NCI-H226 (cell line): ENCODE measurements around the gene LPO.

ENCODE experiments used
- DNase-seq: peaks from one replicate; pipeline ENCODE4 v3.0.0-alpha.2; 2015

The LPO gene

DNA sequence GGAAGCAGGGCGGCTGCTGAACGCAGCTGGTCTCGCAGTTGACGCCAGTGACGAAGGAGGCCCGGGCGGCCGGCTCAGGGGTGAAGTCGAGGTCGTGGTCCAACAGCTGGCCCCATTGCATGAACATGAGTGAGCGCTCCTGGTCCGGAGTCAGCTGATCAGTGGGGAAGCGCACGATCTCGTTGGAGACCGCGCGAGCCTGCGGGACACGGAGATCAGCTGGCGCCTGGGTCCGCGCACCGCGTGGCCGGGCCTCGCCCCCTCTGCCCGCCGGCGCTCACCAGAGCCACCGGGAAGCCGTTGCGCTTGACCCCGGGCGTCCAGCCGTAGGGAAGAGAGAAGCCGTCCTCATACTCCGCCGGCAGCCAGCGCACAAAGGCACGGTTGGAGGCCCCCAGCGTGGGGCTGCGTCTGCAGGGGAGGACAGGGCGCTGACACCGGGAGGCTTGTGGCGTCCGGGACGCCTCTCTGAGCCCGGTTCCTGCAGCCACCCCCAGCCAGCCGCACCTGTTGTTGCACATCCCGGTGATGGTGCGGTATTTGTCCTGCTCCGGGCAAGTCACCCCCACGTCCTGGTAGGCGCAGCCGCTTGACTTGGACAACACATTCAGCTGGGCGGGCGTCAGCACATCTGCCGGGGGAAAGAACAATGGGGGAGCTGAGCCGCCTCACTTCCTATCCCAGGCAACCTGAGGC, 40.8 kb downstream of the LPO start:
- DNase-seq, result no peak

DNA sequence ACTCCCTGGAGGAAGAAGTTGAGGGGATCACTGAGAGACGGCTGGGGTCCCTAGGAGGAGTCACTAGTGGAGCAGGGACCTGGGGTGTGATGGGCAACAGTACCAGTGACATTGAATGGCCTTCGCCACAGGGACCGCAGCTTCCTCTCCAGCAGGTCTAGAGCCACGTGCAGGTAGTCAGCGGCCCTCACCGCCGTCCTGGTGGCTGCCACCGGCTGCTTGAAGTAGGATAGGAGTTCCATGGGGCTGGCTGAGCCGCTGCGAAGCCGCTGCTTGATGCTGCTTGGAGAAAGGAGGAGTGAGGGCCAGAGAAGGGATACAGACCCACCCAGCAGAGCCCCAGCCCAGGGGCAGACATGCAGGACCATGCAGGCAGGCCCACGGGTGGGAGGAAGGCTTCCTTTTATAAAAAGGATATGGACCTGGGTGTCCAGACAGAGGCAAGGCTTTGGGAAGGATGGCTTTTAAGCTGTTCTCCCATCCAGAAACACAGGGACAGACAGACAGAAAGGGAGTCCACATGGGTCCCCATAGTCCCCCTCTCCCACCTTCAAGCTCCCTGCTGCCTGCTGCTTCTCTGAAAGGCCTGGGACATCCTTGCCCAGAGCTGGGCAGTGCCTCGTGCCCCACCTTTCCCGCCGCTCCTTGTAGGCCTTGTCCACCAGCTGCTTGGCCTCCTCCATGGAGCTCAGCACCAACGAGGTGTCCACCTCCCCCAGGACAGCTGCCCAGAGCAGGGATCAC, 41.5 kb downstream of the LPO start:
- DNase-seq, result no peak

DNA sequence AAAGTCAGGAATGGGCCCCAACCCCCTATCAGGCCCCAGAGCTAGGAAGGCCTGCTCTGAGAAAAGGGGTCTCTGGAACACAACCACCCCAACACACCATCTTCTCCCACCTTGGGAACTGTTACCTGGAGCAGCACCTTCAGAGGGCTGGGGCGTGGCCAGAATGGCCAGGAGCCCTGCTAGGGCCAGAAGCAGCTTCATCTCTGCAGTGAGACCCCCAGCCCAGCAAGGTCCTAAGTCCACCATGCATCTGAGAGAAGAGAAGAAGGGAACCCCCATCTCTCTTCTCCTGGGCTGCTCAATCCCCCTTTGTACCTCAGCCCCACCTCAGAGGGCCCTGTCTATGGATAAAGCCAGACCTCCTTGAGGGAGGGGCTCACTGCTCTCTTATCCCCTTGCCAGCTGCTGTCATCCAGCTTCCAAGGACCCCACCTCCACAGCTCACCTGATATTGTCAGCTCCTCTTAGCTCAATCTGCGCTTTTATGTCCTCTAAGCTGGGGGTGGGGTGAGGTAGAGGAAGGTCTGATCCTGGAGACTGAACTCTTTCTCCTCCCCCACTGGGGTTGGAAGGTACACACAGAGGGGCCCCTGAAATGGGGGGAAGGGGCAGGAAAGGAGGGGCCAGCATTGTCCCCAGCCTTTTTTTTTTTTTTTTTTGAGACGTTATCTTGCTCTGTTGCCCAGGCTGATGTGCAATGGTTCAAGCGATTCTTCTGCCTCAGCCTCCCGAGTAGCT, 42.3 kb downstream of the LPO start, which contains the start of gene MPO:
MPO (minus strand) TSS at position 456 of the 738 bp plus-strand sequence; CDS start at position 279, 177 bp downstream.
- no peak for DNase-seq

DNA sequence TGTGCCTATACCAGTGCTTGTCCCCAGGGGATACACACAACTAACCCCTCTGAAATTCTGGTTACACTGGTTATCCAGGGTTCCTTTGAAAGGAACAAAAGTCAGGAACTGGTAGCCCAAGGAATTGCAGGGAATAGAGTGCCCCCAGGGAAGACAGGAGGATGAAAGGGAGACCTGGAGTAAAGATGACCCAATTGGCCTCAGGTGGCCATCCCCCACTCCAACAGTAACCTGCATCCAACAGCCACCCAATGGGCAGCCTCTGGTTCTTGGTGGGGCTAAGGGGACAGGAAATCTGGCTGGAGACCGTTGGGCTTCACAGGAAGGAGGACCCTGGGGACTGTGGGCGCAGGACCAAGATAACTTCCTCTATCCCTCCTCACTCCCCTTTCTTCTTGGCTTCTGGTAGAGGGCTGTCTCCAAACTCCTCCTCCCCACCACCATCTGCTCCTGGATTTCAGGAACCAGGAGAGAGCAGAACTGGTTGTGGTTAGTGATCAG, 43.2 kb downstream of the LPO start:
- DNase-seq, result no peak

DNA sequence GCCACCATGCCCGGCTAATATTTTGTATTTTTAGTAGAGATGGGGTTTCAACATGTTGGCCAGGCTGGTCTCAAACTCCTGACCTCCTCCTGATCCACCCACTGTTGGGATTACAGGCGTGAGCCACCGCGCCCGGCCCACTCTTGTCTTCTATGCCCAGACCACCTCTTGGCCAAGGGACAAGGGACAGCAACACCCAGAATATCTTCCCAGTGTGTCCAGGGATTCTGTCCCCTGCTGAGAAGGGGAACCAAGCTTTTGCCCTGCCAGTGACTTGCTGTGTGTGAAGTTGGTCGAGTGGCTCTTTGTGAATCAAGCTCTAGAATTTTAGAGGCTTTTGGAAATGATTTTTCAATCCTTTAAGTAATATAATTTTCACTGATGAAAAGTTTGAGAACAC, 44.1 kb downstream of the LPO start:
- no peak for DNase-seq

DNA sequence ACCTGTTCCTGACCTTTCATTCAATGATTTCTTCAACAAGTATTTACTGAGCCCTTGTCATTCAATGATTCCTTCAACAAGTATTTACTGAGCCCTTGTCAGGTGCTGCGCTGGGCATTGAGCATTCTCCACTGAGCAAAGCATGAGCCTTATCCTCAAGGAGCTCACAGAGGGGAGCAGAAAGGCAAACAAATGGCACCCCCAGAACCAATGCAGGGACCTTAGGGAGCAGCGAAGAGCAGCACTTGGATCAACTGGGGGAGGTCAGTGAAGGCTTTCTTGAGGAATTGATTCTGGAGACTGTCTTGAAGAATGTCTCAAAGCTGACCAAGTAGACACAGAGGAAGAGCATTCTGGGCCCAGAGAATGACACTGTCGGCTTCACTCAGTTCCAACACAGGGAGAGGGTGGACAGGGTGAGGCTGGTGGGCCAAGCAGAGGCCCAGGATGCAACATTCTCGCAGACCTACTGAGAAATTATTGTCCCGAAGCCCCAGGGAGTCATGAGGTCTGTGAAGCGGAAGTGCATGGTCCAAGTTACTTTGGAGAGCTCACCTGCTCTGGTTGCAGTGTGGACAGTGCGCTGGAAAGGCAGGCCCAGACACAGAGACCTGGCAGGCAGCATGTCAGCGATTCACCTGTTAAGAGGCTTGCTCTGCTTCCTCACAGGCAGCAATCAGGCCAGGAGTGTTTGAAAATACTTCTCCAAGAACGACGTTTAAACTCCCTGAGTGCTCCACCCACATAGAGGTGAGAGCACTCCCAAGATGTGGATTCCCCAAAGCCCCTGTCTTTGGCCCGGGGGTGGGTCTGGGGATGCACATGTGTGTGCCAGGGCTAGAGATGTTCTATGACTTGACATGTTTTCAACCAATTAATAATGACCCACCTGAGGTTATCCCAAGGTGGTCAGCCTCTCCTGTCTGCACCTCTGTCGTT, 45.6 kb downstream of the LPO start:
- DNase-seq, result no peak

DNA sequence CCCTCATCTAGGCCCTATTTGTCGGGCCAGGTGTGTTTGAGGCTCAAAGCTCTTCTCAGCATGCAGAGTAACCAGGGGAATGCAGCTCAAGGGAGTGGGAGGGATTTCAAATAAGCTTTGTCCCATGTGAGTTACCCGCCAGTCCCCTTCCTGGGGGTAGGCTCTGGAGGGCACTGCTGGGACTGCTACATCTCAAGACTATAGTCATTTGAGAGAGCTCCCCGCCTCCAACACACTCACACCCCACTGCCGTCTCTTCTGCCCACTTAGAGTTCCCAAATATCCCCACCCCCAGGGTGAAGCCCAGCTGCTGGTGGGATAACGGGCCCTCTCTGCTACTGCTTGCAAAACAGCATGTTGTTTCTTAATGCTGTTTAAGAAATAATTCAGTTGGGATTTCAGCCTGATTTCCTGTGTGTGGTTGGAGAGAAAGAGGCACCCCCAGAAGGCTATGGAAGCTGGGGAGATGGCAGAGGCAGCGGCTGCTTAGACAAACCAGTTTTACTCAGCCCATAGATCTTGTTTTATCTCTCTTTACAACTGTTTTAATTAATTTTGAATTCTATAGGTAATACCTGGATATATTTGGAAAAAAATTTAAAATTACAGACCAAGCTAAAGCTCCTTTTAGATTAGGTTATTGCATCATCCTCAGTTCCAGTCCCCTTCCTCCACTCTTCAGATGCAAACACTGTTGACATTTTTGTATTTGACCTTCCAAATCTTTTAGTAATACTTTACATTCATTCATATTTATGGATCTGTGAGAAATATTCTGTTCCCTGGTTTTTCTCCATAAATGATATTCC, 46.4 kb downstream of the LPO start:
- DNase-seq, result no peak

DNA sequence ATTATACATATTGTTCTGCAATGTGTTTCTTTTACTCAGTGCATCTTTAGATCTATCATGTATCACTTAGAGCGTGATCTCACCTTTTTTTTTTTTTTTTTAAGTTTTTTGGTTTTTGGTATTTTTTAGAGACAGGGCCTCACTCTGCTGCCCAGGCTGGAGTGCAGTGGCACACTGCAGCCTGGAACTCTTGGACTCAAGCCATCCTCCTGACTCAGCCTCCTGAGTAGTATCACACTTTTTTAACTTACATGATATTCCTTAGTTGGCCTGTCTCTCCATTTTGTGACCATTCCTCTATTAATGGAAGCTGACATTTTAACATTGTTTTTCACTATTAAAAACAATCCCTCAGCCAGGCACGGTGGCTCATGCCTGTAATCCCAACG, 47.0 kb downstream of the LPO start:
- peak; percentile 5 for DNase-seq

DNA sequence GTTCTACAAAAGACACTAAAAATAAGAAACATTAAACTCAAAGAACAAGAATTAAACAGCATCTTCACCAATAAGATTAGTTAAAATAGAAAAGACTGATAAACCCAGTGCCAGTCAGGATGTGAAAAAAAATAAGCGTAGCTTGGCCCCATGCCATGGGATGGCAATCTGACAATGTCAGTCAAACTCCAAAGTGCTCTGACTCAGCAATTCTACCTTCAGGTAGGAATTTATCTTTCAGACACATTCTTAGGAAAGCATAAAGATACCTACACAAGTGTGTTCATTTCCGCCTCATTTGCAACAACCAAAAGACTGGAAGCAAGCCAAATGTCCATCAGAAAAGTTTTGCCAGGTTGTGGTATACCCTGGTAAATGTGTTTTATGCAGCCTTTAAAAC, 51.5 kb downstream of the LPO start:
- DNase-seq, result peak; percentile 39

DNA sequence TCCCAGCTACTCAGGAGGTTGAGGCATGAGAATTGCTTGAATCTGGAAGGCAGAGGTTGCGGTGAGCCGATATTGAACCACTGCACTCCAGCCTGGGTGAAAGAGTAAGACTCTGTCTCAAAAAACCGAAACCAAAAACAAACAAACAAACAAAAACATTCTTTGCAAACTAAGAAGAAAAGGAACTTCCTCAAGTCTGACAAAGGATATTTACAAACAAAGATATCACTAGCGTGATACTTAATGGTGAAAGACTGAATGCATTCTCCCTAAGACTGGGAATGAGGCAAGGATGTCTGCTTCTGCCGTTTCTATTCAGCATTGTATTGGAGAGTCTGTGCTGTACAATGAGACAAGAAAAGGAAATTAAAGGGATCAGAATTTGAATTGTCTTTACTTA, 52.9 kb downstream of the LPO start:
- no peak for DNase-seq

DNA sequence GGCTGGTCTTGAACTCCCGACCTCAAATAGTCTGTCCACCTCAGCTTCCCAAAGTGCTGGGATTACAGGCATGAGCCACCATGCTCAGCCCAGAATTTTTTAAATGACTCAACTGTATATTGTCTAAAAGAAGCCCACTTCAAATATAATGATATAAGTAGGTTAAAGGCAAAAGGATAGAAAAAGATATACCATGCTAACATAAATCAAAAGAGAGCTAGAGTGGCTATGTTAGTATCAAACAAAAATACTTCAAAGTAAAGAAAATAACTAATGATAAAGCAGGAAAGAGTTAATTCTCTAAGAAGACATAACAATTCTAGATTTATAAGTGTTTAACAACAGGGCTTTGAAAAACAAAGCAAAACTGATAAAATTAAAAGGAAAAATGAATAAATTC, 55.6 kb downstream of the LPO start:
- no peak for DNase-seq

DNA sequence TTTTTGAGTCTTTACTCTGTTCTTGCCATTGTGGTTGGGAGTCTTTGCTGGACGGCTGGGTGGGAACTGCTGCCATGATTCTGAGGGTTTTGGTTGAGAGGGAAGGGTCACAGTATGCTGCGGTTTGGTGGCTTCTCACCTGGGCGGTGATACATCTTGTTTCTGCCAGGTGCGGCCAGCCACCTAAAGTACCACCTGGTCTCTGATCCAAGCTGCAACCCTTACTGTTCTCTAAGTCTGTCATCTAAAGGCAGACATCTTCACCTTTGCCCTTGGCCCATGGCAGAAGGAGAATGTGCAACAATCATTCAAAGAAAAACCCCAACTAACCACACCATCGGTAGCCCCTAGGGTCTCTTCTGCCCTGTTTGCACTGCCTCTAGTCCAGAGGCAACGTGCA, 62.0 kb downstream of the LPO start:
- DNase-seq, result no peak

DNA sequence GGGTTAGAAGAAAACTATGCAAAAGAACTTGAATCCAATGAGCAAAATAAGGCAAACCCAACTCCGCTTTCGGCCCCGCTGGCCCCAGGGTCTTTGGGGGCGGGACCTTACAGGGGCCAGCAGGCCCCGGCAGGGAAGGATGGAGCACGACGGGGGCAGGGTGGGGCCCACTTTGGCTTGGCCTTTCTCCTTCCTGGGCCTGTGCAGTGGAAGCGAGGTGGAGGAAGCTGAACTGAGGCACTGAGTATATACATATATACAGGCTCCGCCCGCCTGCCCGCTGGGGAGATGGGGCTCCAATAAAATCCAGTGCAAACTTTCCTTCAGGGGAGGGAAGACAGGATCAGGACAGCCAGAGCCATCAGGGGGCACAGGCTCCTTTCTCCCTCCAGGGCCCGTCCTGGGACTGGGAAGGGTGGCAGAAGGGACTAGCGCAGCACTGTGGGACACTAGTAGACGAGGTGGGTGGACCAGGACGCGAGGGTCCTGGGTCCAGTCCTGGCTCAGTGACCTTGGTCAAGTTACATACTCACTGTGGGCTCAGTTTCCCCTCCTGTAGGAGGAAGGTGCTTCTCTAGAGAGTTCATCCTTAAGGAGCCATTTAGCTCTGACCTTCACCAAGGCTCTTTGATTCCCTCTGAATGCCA, 63.2 kb downstream of the LPO start:
- no peak for DNase-seq

DNA sequence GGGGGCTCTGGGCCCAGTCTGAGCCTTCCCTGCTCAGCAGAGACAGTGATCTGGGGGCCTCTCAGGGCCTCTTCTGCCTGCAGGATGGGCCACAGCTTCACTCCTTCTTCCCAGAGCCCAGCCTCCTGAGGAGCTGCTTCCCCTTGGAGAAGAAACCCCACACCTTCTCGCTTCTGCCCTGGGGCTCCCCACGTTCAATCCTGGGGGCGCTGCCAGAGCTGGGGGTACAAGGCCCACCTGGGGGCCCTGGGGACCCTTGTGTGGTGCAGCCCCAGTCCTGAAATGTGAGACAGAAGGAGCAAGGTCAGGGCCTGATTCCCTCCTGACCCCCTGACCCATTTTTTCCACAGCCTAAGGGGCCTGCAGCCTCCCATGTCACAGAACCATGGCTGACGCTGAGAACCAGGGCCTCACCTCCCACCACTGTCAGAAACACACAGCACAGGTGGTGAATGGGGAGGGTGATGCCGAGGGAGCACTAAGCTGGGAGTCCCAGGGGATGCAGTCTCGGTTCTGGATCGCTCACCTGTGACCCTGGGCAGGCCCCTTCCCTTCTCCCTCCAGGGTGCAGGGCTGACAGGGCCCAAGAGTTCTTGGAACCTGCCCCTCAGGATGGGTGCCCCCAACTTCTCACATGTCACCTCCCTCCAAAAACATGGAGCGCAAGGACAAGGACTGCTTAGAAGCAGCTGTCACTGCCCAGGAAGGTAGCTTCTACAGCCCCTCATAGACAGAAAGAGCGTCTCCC, 64.0 kb downstream of the LPO start:
- DNase-seq, result no peak

DNA sequence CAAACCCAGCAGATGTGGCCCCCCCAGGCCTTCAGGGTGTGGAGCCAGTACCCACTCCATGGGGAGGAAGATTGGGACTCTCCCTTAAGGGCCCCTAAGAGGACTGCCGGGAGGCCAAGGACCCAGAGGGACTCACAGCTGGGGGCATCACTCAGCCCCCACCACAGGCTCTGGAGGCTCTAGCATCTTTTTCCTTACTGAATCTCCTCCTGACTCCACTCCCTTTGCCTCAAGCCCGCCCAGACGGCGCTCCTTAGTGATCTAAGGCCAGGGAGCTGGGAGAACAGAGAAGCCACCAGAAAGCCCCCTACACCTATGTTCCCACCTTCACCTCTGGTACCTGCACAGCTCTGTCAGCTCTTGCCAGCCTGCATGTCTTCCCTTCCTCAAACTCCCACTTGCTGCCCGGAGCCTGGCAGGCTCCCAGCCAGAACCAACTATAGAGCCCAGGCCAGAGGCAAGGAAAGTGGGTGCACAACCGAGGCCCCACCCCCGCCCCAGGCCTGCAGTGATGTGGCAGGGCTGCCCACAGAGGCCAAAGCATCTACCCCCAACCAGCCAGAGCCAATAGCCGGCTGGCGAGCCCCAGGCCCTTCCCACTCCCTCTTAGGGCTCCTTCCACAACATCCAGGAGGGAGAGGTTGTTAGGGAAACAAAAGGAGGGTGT, 64.7 kb downstream of the LPO start:
- no peak for DNase-seq

DNA sequence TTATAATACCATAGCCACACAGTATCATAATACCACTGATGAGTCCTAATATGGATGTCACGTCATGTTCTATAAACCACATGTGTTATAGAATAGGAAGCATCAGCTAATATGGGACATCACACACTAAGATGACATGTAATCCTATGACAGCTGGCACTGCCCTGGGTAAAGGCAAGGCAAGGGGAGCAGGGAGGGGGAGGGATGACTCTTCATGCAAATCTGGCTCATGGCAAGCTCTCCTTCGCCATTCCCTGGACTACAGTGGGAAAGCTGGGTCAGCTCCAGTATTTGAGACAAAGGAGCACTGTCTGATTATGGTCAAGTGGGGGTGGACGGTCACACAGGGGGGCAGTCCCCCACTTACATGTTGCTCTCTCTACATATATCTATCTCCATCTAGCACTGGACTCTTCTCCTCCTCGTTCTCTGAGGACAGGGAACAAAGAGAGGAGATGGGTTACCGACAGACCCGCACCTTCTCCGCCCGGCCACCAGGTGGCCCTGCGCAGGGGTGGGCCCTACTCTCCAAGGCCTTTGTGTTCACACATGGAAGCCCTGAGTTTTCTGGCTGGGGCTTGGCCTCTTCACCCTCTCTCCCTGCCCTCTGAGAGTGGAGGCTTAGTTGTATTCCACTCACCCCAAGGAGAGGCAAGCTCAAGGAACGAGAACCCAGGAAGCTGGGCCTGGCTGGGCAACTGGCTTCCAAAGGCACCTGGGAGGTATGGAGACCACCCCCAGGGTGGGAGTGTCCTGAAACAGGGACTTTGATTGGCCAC, 65.8 kb downstream of the LPO start:
- peak; percentile 37 for DNase-seq

DNA sequence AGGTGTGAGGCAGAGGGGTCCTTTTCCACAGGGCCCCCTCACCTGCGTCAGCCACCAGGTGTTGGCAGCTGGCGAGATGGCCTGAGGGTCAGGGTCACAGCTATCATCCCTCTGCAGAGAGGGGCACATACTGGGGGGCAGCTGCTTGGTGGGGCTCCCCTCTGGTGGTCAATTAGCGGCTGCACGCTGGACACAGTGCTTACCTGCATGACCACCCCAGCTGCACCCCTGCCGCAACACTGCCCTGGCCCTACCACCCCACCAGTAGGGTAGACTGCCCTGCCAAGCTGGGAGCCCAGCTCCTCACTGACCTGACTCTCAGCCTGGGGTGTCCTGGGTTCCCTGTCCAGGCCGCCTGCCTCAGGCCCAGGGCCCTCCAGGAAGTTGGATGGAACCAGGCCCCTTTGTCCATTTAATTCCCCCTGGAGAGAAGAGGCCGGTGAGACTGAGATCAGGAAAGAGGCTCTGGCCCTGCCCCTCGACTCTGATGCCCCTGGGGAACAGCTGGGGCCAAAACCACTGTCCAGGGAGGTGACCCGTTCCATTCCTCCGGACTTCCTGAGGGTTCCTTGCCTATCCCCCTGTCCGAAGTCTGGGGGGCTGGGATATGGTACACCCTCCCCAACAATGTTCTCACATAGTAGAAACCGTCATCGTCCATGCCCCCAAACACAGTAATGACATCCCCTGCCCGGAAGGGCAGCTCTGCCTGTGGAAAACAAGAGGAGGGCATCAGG, 66.5 kb downstream of the LPO start:
- DNase-seq, result no peak

DNA sequence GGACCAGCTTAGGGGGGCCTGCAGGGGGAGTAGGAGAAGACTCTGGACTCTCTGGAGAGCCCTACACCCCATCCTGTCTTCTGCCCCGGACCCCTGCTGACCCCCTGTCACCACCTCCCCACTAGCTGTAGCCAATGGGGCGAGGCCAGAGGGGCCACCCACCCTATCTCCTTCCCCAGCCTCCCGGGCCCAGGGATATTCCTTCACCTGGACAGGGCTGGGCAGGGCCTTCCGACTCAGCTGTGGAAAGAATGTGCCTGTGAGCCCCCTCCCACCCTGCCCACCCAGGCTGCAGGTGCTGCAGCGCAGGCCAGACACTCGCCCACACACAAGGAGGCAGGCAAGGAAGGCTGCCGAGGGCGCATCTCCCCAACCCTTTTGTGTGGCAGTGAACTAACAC, 67.2 kb downstream of the LPO start:
- no peak for DNase-seq
